Measurements from ENCODE around the gene TTF2.

- TF ChIP-seq CTCF (IDR thresholded peaks at IDR 0.05) (no peak), EZH2 (IDR thresholded peaks at IDR 0.05) (no peak), EZH2phosphoT487 (IDR thresholded peaks at IDR 0.05) (no peak)
Measured at GRCh38 chr1:117146072-117146471, 85.9 kb downstream of the TTF2 start.
